Stimulated activated CD8-positive, alpha-beta memory T cell treated with anti-CD3 and anti-CD28 coated beads, Interleukin-15, amount 100 ng/mL, for 4 hours (primary cell): ENCODE measurements around the gene MIOX.

ENCODE experiments used
- DNase-seq, 2 donors: peaks; one replicate each; pipeline ENCODE4 v3.0.0-alpha.2; 2020; ENCODE audit warnings: low read depth in 2 of 2

MIOX gene

DNA sequence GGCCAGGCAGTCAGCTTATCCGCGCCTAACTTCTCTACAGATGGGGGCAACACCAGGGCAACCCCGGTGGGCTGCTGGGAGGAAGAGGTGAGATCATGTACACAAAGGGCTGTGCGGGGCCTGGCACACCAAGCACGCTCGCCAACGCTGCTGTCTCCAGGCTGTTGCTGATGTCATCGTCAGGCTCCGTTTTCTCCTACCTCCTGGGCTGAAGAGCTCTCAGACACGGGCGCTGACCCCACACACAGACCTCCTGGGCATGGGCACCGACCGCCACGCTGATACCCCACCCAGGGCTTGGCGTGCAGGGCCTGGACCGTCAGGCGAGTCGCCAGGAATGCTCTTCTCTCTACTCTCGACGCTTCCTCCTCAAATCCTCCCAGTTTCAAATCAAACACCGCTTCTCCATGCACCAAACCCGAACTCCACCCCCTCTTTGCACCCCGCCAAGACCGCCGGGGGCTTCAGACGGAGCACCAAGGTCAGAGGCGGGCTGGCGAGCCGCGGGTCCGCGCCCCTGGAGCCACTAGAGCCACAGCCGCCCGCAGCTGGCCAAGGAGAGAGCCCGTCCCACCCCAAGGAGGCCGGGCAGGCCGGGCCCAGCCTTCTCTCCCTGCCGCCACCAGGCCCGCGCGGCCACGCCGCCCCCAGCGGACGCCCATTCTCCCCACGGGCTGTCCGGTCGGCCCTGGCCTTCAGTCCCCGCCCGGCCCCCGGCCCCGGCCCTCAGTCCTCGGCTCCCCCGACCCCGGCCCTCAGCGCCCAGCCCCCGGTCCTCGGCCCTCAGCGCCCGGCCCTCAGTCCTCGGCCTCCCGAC lies 12.6 kb upstream of the MIOX start:
- no peak for DNase-seq

DNA sequence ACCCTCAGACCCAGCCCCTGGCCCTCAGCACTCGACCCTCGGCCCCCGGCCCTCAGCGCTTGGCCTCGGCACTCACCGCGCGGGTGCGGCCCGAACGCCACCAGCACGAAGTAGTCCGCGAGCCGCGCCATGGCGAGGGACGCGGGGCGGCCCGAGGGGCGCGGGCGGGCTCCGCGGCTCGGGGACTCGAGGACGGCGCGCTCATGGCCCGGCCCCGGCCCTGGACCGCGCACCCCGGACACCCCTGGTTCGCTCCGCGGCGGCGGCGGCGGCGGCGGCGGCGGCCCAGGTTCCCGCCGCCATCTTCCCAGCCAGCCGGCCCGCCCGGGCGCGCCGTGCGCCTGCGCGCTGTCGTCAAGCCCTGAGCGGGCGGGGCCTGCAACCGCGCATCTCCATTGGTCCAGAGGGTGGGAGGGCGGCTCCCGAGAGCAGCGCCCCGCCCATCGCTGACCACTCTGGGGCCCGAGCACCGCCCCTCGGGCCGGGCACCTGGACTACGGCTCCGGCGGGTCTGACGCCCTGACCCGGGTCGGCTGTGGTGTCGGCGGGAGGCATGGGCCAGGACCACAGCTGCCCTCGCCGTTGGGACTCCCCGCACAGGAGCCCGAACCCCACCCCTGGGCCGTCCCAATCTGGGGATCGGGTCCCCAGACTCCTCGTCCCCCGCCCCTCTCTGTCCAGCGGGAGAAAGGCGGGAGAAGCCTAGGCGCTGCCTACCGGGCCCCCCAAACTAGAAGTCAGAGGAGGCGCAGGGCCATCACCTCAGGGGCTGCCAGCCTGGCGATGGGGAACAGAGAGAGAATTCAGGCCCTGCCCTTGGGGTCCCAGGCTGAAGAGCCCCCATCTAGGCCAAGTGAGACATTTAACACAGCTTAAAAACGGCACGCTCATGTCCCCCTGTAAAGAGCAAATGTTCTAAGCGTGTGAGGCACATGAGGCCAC lies 11.7 kb upstream of the MIOX start, which contains the start of gene SBF1:
TSS of gene SBF1 (minus strand) at position 326 of the 942 bp plus-strand sequence. CDS start at position 131, 195 bp downstream.
- DNase-seq, result peak; percentile 74 to 79

DNA sequence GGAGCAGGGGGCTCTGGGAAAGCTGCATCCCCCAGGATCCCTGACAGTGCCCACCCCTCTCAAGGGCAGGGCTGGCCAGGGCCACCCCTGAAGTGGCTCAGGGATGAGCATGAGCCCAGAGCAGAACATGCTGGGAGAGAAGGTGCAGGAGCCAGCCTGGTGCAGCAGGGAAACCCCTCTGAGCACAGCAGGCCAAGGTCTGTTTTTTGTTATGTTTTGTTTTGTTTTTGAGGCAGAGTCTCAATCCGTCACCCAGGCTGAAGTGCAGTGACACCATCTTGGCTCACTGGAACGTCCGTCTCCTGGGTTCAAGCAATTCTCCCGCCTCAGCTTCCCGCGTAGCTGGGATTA lies 11.0 kb upstream of the MIOX start:
- no peak for DNase-seq

DNA sequence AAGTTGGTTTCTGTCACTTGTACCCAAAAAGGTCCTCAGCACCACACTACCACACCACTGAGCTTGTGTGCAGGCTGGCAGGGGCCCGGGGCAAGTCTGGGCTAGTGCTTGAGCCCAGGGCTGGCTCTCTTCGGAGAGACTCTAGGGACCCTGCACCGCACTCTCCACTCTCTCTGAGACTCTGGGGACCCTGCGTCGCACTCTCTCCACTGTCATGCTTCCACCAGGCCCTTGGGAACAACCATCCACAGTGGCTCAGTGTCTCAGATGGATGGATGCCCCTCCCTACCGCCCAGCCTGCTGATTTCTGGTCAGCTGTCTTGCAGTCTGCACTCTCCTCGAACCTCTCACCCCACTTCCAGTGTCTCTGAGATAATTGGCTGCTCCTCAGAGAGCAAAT lies 9.8 kb upstream of the MIOX start:
- DNase-seq, result no peak

- no peak for DNase-seq
These were observed 8.7 kb upstream of the MIOX start for GRCh38 chr22:50477923-50478322.

- DNase-seq, result no peak
These were observed 6.9 kb upstream of the MIOX start for GRCh38 chr22:50479721-50480120.

GRCh38 chr22:50481045-50481439 lies 5.6 kb upstream of the MIOX start:
- no peak for DNase-seq

- peak in 1 of 2 donors; percentile 50 for DNase-seq
These were observed 5.1 kb upstream of the MIOX start, which contains the start of gene ADM2 for GRCh38 chr22:50481440-50482106. Gene ADM2 (plus strand): TSS chr22:50481543. CDS start chr22:50481848, 305 bp downstream.

DNA sequence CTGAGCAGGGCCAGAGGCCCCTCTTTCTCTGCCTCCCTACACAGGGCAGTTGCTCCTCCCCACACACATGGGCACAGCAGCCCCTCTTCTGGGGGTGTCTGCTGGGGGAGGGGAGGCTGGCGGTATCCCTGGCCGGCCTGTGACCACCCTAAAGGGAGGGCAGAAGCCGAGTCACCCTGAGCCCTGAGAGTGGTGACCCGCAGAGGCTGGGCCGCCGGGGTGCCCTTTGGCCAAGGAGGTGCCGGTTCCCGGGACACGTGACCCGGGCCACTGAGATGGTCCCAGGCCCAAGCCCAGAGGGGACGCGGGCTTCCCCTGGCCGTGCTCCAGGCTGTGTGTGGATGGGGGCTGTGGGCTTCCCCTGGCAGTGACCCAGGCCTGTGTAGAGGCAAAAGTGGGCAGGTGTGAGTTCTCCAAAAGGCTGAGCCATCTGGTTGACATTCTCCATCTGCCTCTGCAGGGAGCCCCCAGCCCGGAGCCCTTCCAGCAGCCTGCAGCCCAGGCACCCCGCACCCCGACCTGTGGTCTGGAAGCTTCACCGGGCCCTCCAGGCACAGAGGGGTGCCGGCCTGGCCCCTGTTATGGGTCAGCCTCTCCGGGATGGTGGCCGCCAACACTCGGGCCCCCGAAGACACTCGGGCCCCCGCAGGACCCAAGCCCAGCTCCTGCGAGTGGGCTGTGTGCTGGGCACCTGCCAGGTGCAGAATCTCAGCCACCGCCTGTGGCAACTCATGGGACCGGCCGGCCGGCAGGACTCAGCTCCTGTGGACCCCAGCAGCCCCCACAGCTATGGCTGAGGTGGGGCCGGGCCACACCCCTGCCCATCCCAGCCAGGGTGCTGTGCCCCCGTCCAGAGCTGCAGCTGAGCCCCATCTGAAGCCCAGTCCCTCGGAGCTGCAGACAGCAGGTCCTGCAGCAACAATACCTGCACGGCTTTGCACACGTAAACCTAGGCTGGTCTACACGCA lies 4.3 kb upstream of the MIOX start:
- DNase-seq, result no peak

DNA sequence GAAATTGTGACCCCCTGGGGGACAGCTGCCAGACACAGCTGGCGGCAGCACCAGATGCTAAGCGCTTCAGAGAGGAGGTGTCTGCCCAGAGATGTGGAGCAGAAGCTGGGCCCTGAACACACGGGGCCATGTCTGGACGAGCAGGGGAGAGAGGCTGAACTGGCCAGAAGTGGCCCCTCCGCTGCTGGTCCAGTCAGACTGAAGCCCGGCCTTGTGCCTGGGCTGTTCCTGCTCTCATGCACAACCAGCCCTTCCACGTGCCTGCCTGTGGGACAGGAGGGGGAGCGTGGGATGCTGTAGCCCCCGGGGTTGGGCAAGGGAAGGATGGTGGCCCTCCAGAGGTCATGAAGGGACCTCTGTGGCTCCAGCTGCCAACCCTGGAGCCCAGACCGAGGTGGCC lies 3.6 kb upstream of the MIOX start:
- DNase-seq, result no peak

GRCh38 chr22:50483556-50483955 lies 3.1 kb upstream of the MIOX start:
- DNase-seq, result no peak

GRCh38 chr22:50483977-50484853 lies 2.4 kb upstream of the MIOX start:
- no peak for DNase-seq

- no peak for DNase-seq
These were observed 1.2 kb upstream of the MIOX start for GRCh38 chr22:50485221-50486131.

GRCh38 chr22:50487290-50488005 lies 789 bp downstream of the MIOX start:
- no peak for DNase-seq

DNA sequence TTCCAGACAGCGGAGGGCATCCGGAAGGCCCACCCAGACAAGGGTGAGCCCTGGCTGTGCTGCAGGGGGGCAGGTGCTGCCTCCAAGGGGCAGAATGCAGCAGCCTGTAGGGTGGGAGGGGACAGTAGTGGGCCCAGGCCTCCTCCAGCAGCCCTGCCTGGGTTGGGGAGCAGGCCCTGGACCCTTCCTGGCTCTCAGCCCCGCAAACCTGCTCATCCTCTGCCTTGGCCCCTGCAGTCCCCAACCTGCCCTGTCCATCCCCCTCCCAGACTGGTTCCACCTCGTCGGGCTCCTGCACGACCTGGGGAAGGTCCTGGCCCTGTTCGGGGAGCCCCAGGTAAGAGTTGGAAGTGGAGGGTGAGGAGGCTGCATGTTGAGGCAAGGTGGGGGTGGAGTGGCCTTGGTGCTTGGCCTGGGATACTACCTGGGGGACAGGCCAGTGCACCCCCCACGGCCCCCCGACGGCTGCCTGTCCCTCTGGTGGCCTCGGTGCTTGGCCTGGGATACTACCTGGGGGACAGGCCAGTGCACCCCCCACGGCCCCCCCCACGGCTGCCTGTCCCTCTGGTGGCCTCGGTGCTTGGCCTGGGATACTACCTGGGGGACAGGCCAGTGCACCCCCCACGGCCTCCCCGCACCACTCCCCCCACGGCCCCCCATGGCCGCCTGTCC lies 1.5 kb downstream of the MIOX start:
- DNase-seq, result no peak

DNA sequence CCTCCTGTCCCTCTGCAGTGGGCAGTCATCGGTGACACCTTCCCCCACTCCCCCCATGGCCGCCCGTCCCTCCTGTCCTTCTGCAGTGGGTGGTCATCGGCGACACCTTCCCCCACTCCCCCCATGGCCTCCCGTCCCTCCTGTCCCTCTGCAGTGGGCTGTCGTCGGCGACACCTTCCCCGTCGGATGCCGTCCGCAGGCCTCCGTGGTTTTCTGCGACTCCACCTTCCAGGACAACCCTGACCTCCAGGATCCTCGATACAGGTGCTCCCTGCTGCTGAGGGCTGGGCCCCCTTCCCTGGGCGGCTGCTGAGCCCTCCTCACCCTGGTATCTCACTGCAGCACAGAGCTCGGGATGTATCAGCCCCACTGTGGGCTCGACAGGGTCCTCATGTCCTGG lies 2.2 kb downstream of the MIOX start:
- DNase-seq, result no peak

- no peak for DNase-seq
These were observed 2.9 kb downstream of the MIOX start for GRCh38 chr22:50489363-50490243.
